Mesenchymal stem cell (in vitro differentiated cells and primary cell): ENCODE data around the gene HPN.
A peak's percentile ranks its signal among the peaks of the same experiment; 100 is the strongest.

Source experiments
- DNase-seq: peaks from one replicate; pipeline ENCODE4 v3.0.0-alpha.2; 2013
- H2AFZ ChIP-seq: one replicate; pipeline ENCODE4 v1.6.1; 2013; ENCODE audit warnings: low read depth, mild to moderate bottlenecking, control low read depth, inconsistent platforms, low read length, moderate library complexity
- H2AK5ac ChIP-seq: 2 replicates; pipeline ENCODE4 v1.6.1; 2013; ENCODE audit warnings: low read length, moderate library complexity, mild to moderate bottlenecking, inconsistent platforms; ENCODE audit not compliant: severe bottlenecking
- H2BK120ac ChIP-seq: one replicate; pipeline ENCODE4 v1.6.1; 2013; ENCODE audit warnings: low read depth, mild to moderate bottlenecking, inconsistent platforms, low read length, moderate library complexity
- H2BK12ac ChIP-seq, 2 experiments: one replicate each; pipeline ENCODE4 v1.6.1; 2013; ENCODE audit warnings: inconsistent platforms in 2 of 2, low read length in 2 of 2, mild to moderate bottlenecking in 2 of 2, moderate library complexity in 2 of 2, control low read depth in 1 of 2
- H2BK15ac ChIP-seq: one replicate; pipeline ENCODE4 v1.6.1; 2013; ENCODE audit warnings: mild to moderate bottlenecking, low read depth, inconsistent platforms; ENCODE audit not compliant: poor library complexity, severe bottlenecking
- H2BK5ac ChIP-seq: 2 replicates; pipeline ENCODE4 v1.6.1; 2013; ENCODE audit warnings: low read depth, mild to moderate bottlenecking, low read length, control low read depth, inconsistent platforms; ENCODE audit not compliant: poor library complexity, severe bottlenecking
- H3K14ac ChIP-seq, 2 experiments: one replicate each; pipeline ENCODE4 v1.6.1; 2013; ENCODE audit warnings: inconsistent platforms in 2 of 2, low read length in 2 of 2, control low read depth in 1 of 2, mild to moderate bottlenecking in 1 of 2, moderate library complexity in 1 of 2
- H3K18ac ChIP-seq, 2 experiments: one replicate each; pipeline ENCODE4 v1.6.1; 2013; ENCODE audit warnings: inconsistent platforms in 2 of 2, low read length in 2 of 2, control low read depth in 1 of 2, low read depth in 1 of 2, mild to moderate bottlenecking in 1 of 2
- H3K23ac ChIP-seq, 2 experiments: one replicate each; pipeline ENCODE4 v1.6.1; 2013; ENCODE audit warnings: inconsistent platforms in 2 of 2, low read length in 2 of 2, mild to moderate bottlenecking in 2 of 2, moderate library complexity in 2 of 2, control low read depth in 1 of 2
- H3K27ac ChIP-seq: 2 replicates; pipeline ENCODE4 v1.5.1; 2013; ENCODE audit warnings: mild to moderate bottlenecking, moderate library complexity, low read length, control low read depth, inconsistent platforms; ENCODE audit not compliant: poor library complexity, severe bottlenecking
- H3K27me3 ChIP-seq, 2 experiments: 2 replicates each; pipeline versions ENCODE4 v1.6.1 to v1.7.0; 2013; ENCODE audit warnings: low read length in 2 of 2, mild to moderate bottlenecking in 2 of 2, moderate library complexity in 2 of 2, control low read depth in 1 of 2, inconsistent platforms in 1 of 2; ENCODE audit not compliant: control insufficient read depth in 1 of 2, insufficient read depth in 1 of 2
- H3K36me3 ChIP-seq, 2 experiments: 2 replicates each; pipeline versions ENCODE4 v1.6.1 to v1.7.0; 2013; ENCODE audit warnings: low read length in 2 of 2, control low read depth in 1 of 2, inconsistent platforms in 1 of 2, low read depth in 1 of 2, mild to moderate bottlenecking in 1 of 2; ENCODE audit not compliant: insufficient read depth in 2 of 2, control insufficient read depth in 1 of 2
- H3K4ac ChIP-seq, 2 experiments: one replicate each; pipeline ENCODE4 v1.6.1; 2013; ENCODE audit warnings: inconsistent platforms in 2 of 2, low read length in 2 of 2, mild to moderate bottlenecking in 2 of 2, moderate library complexity in 2 of 2, control low read depth in 1 of 2, low read depth in 1 of 2
- H3K4me1 ChIP-seq: 2 replicates; pipeline ENCODE4 v1.6.1; 2013; ENCODE audit warnings: low read depth, low read length, control low read depth; ENCODE audit not compliant: control insufficient read depth, insufficient read depth
- H3K4me2 ChIP-seq: 2 replicates; pipeline ENCODE4 v1.6.1; 2013; ENCODE audit warnings: low read length, mild to moderate bottlenecking, inconsistent platforms; ENCODE audit not compliant: poor library complexity, severe bottlenecking
- H3K4me3 ChIP-seq, 2 experiments: 2 replicates each; pipeline versions ENCODE4 v1.5.1 to v1.7.0; 2013; ENCODE audit warnings: low read length in 2 of 2, mild to moderate bottlenecking in 2 of 2, control low read depth in 1 of 2, low read depth in 1 of 2; ENCODE audit not compliant: insufficient read depth in 1 of 2
- H3K79me1 ChIP-seq: replicated peaks from 2 replicates; pipeline ENCODE4 v1.6.1; 2013; ENCODE audit warnings: mild to moderate bottlenecking, control low read depth, low read length, inconsistent platforms; ENCODE audit not compliant: poor library complexity, severe bottlenecking
- H3K9ac ChIP-seq: 2 replicates; pipeline ENCODE4 v1.7.0; 2013; ENCODE audit warnings: mild to moderate bottlenecking, low read length, moderate library complexity
- H3K9me3 ChIP-seq: 2 replicates; pipeline ENCODE4 v1.7.0; 2013; ENCODE audit warnings: mild to moderate bottlenecking, low read length; ENCODE audit not compliant: control insufficient read depth
- H4K8ac ChIP-seq: one replicate; pipeline ENCODE4 v1.6.1; 2013; ENCODE audit warnings: inconsistent platforms, mild to moderate bottlenecking, low read length, moderate library complexity
- H4K91ac ChIP-seq: one replicate; pipeline ENCODE4 v1.6.1; 2013; ENCODE audit warnings: mild to moderate bottlenecking, low read length, inconsistent platforms
- WGBS: methylation state at CpG from one replicate; pipeline ENCODE4 v1.1.7; 2013; ENCODE audit warnings: mixed read lengths; 5-methylcytosine and 5-hydroxymethylcytosine counted together

HPN gene

GRCh38 chr19:35106291-35106583, 64.7 kb downstream of the HPN start:
- Histone ChIP-seq H3K18ac (peak overlapping the region in 1 of 2 experiments; percentile 48), H2BK120ac (no peak overlapping the region), H4K8ac (no peak overlapping the region), H3K4me3 (no peak overlapping the region), H2BK12ac (no peak overlapping the region), H3K4me2 (no peak overlapping the region), H3K9ac (no peak overlapping the region), H3K27ac (no peak overlapping the region), H4K91ac (no peak overlapping the region), H3K4me1 (no peaks in the 10 kb centered on the region), H2BK5ac (no peak overlapping the region), H3K4ac (no peak overlapping the region), H2AFZ (no peak overlapping the region), H3K23ac (no peak overlapping the region), H3K79me1 (no peaks in the 10 kb centered on the region), H2AK5ac (no peak overlapping the region), H3K14ac (no peak overlapping the region), H3K9me3 (no peaks in the 10 kb centered on the region), H3K36me3 (no peaks in the 10 kb centered on the region), H2BK15ac (no peak overlapping the region), H3K27me3 (peaks cover 0 to under 1% of the 10 kb centered on the region in 2 experiments)
- DNase-seq = no peak
- WGBS = 96% methylated on average over 9 of the region's 9 CpGs

DNA sequence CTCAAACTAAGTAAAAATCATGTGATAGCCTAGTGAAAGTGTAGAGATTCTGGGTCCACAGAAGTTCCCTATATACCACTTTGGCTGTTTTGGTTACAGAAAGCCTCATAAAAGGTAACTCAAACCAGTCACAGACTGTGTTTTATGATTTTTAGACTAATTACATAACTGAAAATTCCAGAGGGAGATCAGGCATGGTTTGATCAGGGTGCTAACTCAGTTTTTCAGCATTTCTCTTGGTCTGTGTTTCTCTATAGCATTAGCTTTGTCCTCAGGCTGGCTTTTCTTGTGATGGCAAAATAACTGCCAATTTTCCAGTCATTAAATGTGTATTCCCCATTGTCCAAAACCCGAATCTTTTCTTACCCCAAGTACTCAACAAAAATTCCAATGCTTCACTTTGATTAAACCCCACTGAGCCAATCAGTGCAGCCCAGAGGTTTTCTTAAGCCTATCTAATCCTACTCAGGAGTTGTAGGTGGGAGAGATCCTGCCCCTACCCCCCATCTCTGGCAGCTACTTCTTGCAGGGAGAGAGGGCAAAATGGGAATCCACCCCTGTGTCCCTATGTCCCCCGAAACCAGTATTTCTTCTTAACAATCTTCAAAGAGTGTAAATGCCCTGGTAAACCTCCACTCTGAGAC, 65.5 kb downstream of the HPN start:
- Histone ChIP-seq H3K18ac (no peak overlapping the region), H3K23ac (no peak overlapping the region), H2BK15ac (no peak overlapping the region), H3K9ac (peak overlapping the region; percentile 51), H2AK5ac (no peak overlapping the region), H4K8ac (no peak overlapping the region), H3K79me1 (no peaks in the 10 kb centered on the region), H3K36me3 (no peaks in the 10 kb centered on the region), H3K27ac (no peak overlapping the region), H3K9me3 (no peaks in the 10 kb centered on the region), H2BK12ac (no peak overlapping the region), H3K4me3 (no peak overlapping the region), H3K4ac (no peak overlapping the region), H3K4me1 (no peaks in the 10 kb centered on the region), H2AFZ (no peak overlapping the region), H3K14ac (no peak overlapping the region), H4K91ac (no peak overlapping the region), H2BK120ac (no peak overlapping the region), H2BK5ac (no peak overlapping the region), H3K4me2 (no peak overlapping the region), H3K27me3 (no peaks in the 10 kb centered on the region)
- whole genome bisulfite sequencing = 100% methylated on average over 1 of the region's 2 CpGs
- DNase-seq = no peak

- no peak overlapping the region for H2BK5ac ChIP-seq
- DNase-seq = no peak
- H2AFZ ChIP-seq = no peak overlapping the region
- no peak overlapping the region for H3K4me2 ChIP-seq
- H3K9me3 ChIP-seq = no peaks in the 10 kb centered on the region
- no peak overlapping the region for H4K8ac ChIP-seq
- no peak overlapping the region for H3K18ac ChIP-seq
- no peak overlapping the region for H3K4me3 ChIP-seq
- H4K91ac ChIP-seq = no peak overlapping the region
- WGBS = 49% methylated on average over 5 of the region's 5 CpGs
- no peak overlapping the region for H3K14ac ChIP-seq
- H3K4ac ChIP-seq = no peak overlapping the region
- H3K9ac ChIP-seq = peak overlapping the region; percentile 51
- no peaks in the 10 kb centered on the region for H3K79me1 ChIP-seq
- H2BK15ac ChIP-seq = no peak overlapping the region
- no peaks in the 10 kb centered on the region for H3K27me3 ChIP-seq
- H3K27ac ChIP-seq = no peak overlapping the region
- H3K4me1 ChIP-seq = no peaks in the 10 kb centered on the region
- no peak overlapping the region for H2AK5ac ChIP-seq
- no peaks in the 10 kb centered on the region for H3K36me3 ChIP-seq
- no peak overlapping the region for H3K23ac ChIP-seq
- no peak overlapping the region for H2BK12ac ChIP-seq
- H2BK120ac ChIP-seq = no peak overlapping the region
Observed at GRCh38 chr19:35107545-35107944, 66.0 kb downstream of the HPN start.

- no peak for DNase-seq
- Histone ChIP-seq H3K9me3 (no peaks in the 10 kb centered on the region), H2BK15ac (no peak overlapping the region), H2AK5ac (no peak overlapping the region), H3K79me1 (no peaks in the 10 kb centered on the region), H3K27ac (no peak overlapping the region), H3K23ac (no peak overlapping the region), H3K36me3 (no peaks in the 10 kb centered on the region), H3K9ac (no peak overlapping the region), H3K4me2 (no peak overlapping the region), H4K91ac (no peak overlapping the region), H2BK12ac (no peak overlapping the region), H2BK120ac (no peak overlapping the region), H3K18ac (no peak overlapping the region), H3K27me3 (peaks cover 0 to 4% of the 10 kb centered on the region in 2 experiments), H3K4ac (no peak overlapping the region), H4K8ac (no peak overlapping the region), H3K4me1 (no peaks in the 10 kb centered on the region), H2AFZ (no peak overlapping the region), H2BK5ac (no peak overlapping the region), H3K14ac (no peak overlapping the region), H3K4me3 (no peak overlapping the region)
- 76% methylated on average over 11 of the region's 11 CpGs for WGBS
Observed at GRCh38 chr19:35108730-35109129, 67.2 kb downstream of the HPN start.
